SK-N-SH treated with all-trans-retinoic acid at 6 μM for 48 hours (cell line): ENCODE results near the gene C2orf74.

Experiments used
- ATAC-seq: fragments of 200-7000 bp; cut with Tn5 transposase; 3 replicates; pipeline ENCODE4 v1.9.1; 2020; ENCODE audit warnings: mild to moderate bottlenecking, moderate library complexity
- BACH2 ChIP-seq: fragments of 250-450 bp; sonication (Bioruptor Pico); IDR thresholded peaks from 2 replicates; pipeline ENCODE4 v1.9.0; 2021; ENCODE audit warnings: mild to moderate bottlenecking, borderline replicate concordance
- CSDC2 ChIP-seq: fragments of 250-450 bp; sonication (Bioruptor Pico); IDR thresholded peaks from 2 replicates; pipeline ENCODE4 v1.5.0; 2020; ENCODE audit warnings: mild to moderate bottlenecking, moderate library complexity
- CSRNP3 ChIP-seq: fragments of 250-450 bp; sonication (Bioruptor Pico); IDR thresholded peaks from 2 replicates; pipeline ENCODE4 v1.5.1; 2021; ENCODE audit warnings: mild to moderate bottlenecking, moderate library complexity
- GLIS3 ChIP-seq: fragments of 250-450 bp; sonication (Bioruptor Pico); IDR thresholded peaks from 2 replicates; pipeline ENCODE4 v1.5.0; 2020; ENCODE audit warnings: mild to moderate bottlenecking, moderate library complexity
- ISL1 ChIP-seq: fragments of 250-450 bp; sonication (Bioruptor Pico); IDR thresholded peaks from 2 replicates; pipeline ENCODE4 v2.1.2; 2022; ENCODE audit warnings: mild to moderate bottlenecking, moderate library complexity
- OSR1 ChIP-seq: fragments of 250-450 bp; sonication (Bioruptor Pico); IDR thresholded peaks from 2 replicates; pipeline ENCODE4 v1.8.0; 2022; ENCODE audit warnings: moderate library complexity, mild to moderate bottlenecking, inconsistent platforms
- PATZ1 ChIP-seq: fragments of 250-450 bp; sonication (Bioruptor Pico); IDR thresholded peaks from 2 replicates; pipeline ENCODE4 v1.8.0; 2020; ENCODE audit warnings: mild to moderate bottlenecking, moderate library complexity, borderline replicate concordance
- POU6F1 ChIP-seq: fragments of 250-450 bp; sonication (Bioruptor Pico); IDR thresholded peaks from 2 replicates; pipeline ENCODE4 v1.8.0; 2021; ENCODE audit warnings: low read depth, mild to moderate bottlenecking, moderate library complexity, borderline replicate concordance
- PPARA ChIP-seq: fragments of 250-450 bp; sonication (Bioruptor Pico); IDR thresholded peaks from 2 replicates; pipeline ENCODE4 v1.5.0; 2020; ENCODE audit warnings: mild to moderate bottlenecking, borderline replicate concordance
- RARB ChIP-seq: fragments of 250-450 bp; sonication (Bioruptor Pico); IDR thresholded peaks from 2 replicates; pipeline ENCODE4 v1.8.0; 2021; ENCODE audit warnings: mild to moderate bottlenecking, moderate library complexity
- SNAI2 ChIP-seq: fragments of 250-450 bp; sonication (Bioruptor Pico); IDR thresholded peaks from 2 replicates; pipeline ENCODE4 v1.5.0; 2020; ENCODE audit warnings: mild to moderate bottlenecking, moderate library complexity
- TCF4 ChIP-seq: fragments of 250-450 bp; sonication (Bioruptor Pico); IDR thresholded peaks from 2 replicates; pipeline ENCODE4 v1.8.0; 2021; ENCODE audit warnings: mild to moderate bottlenecking, moderate library complexity, borderline replicate concordance
- TOX ChIP-seq: fragments of 250-450 bp; sonication (Bioruptor Pico); IDR thresholded peaks from 2 replicates; pipeline ENCODE4 v1.8.0; 2021; ENCODE audit warnings: mild to moderate bottlenecking, moderate library complexity, borderline replicate concordance
- ZC3H10 ChIP-seq: fragments of 250-450 bp; sonication (Bioruptor Pico); IDR thresholded peaks from 2 replicates; pipeline ENCODE4 v1.5.1; 2021; ENCODE audit warnings: mild to moderate bottlenecking, moderate library complexity
- ZFP3 ChIP-seq: fragments of 250-450 bp; sonication (Bioruptor Pico); IDR thresholded peaks from 2 replicates; pipeline ENCODE4 v1.5.0; 2020; ENCODE audit warnings: mild to moderate bottlenecking, moderate library complexity
- ZFP30 ChIP-seq: fragments of 450-650 bp; formaldehyde crosslinking; IDR thresholded peaks from 2 replicates; pipeline ENCODE4 v1.5.0; 2022; ENCODE audit warnings: mild to moderate bottlenecking, moderate library complexity
- ZNF565 ChIP-seq: fragments of 450-650 bp; formaldehyde crosslinking; conservative IDR thresholded peaks from 2 replicates; pipeline ENCODE4 v1.5.0; 2020; ENCODE audit warnings: low read depth, mild to moderate bottlenecking, moderate library complexity
- ZNF70 ChIP-seq: fragments of 450-650 bp; formaldehyde crosslinking; IDR thresholded peaks from 2 replicates; pipeline ENCODE4 v1.5.0; 2020; ENCODE audit warnings: mild to moderate bottlenecking, moderate library complexity
- ZNF8 ChIP-seq: fragments of 450-650 bp; formaldehyde crosslinking; IDR thresholded peaks from 2 replicates; pipeline ENCODE4 v1.5.0; 2020; ENCODE audit warnings: mild to moderate bottlenecking, moderate library complexity
- TF ChIP-seq, protein P1 (sequence below): fragments of 250-450 bp; sonication (Bioruptor Pico); IDR thresholded peaks from 2 replicates; pipeline ENCODE4 v1.5.0; 2020; ENCODE audit warnings: mild to moderate bottlenecking, moderate library complexity

The C2orf74 gene

DNA sequence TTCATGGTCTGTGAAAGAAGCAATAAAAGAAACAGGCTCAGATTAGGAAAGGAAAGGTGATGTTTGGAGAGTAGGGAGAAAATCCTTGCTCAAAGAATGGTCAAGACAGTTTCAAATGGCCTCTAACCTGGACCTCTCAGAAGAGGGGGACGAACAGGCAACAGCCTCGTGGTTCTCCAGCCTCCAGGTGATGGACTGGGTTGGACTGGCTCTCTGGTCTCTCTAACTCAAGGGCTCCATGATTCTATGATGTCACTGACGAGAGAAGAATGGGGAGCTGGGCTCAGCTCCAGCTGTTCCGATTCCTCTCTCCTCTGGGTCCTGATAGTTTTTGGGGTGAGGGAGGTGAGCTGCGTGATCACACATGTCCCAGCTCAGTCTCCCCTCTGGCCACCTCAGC, at the start of gene C2orf74:
TSS of gene C2orf74 (plus strand) at position 301 of the 400 bp plus-strand sequence. CDS start 327 bp downstream, outside the sequence.
- TF ChIP-seq ZFP30: no peak
- TF ChIP-seq RARB (CRISPR knock-in tag): no peak
- no peak for TF ChIP-seq ZC3H10 (CRISPR knock-in tag)
- no peak for TF ChIP-seq ZNF565
- TF ChIP-seq CSDC2: no peak
- no peak for TF ChIP-seq POU6F1
- TF ChIP-seq BACH2 (CRISPR knock-in tag): no peak
- TF ChIP-seq SNAI2 (CRISPR knock-in tag): no peak
- TF ChIP-seq PPARA: no peak
- no peak for TF ChIP-seq TOX
- TF ChIP-seq CSRNP3 (CRISPR knock-in tag): no peak
- TF ChIP-seq, all 23 proteins: peak for 0

DNA sequence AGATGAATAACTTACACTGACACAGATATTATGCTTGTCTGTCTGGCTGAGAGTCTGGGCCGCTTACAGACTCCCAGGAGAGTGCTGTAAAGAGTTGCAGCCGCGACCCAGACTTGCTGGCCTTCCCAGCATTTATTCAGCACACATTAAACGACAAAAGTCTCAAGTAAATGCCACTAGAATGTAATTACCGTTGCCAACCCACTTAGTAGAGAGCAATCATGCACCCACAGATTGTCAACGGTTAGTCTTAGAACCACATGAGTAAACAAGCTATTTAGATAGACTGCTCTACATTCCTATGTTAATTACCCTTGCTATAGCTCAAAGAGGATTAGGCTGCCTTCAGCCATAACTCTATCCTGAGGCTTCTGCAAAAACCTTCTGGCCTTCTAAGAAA, 47.8 kb upstream of the C2orf74 start:
- no peak for TF ChIP-seq TCF4 (CRISPR knock-in tag)
- TF ChIP-seq BACH2 (CRISPR knock-in tag): no peak
- no peak for TF ChIP-seq ZNF70 (CRISPR knock-in tag)
- no peak for TF ChIP-seq ZFP30
- no peak for TF ChIP-seq POU6F1
- no peak for TF ChIP-seq GLIS3
- TF ChIP-seq ISL1 (CRISPR knock-in tag): no peak
- TF ChIP-seq, protein P1, sequence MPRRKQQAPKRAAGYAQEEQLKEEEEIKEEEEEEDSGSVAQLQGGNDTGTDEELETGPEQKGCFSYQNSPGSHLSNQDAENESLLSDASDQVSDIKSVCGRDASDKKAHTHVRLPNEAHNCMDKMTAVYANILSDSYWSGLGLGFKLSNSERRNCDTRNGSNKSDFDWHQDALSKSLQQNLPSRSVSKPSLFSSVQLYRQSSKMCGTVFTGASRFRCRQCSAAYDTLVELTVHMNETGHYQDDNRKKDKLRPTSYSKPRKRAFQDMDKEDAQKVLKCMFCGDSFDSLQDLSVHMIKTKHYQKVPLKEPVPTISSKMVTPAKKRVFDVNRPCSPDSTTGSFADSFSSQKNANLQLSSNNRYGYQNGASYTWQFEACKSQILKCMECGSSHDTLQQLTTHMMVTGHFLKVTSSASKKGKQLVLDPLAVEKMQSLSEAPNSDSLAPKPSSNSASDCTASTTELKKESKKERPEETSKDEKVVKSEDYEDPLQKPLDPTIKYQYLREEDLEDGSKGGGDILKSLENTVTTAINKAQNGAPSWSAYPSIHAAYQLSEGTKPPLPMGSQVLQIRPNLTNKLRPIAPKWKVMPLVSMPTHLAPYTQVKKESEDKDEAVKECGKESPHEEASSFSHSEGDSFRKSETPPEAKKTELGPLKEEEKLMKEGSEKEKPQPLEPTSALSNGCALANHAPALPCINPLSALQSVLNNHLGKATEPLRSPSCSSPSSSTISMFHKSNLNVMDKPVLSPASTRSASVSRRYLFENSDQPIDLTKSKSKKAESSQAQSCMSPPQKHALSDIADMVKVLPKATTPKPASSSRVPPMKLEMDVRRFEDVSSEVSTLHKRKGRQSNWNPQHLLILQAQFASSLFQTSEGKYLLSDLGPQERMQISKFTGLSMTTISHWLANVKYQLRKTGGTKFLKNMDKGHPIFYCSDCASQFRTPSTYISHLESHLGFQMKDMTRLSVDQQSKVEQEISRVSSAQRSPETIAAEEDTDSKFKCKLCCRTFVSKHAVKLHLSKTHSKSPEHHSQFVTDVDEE (CRISPR knock-in tag): no peak
- TF ChIP-seq SNAI2 (CRISPR knock-in tag): no peak
- ATAC-seq: no peak

More for the DNA sequence above, at the start of gene C2orf74:
- no peak for ATAC-seq

- TF ChIP-seq PATZ1 (CRISPR knock-in tag) (no peak), OSR1 (CRISPR knock-in tag) (no peak), ZNF8 (no peak), ISL1 (CRISPR knock-in tag) (no peak)
- ATAC-seq: no peak
Measured at GRCh38 chr2:61116302-61116701, 45.7 kb upstream of the C2orf74 start.

DNA sequence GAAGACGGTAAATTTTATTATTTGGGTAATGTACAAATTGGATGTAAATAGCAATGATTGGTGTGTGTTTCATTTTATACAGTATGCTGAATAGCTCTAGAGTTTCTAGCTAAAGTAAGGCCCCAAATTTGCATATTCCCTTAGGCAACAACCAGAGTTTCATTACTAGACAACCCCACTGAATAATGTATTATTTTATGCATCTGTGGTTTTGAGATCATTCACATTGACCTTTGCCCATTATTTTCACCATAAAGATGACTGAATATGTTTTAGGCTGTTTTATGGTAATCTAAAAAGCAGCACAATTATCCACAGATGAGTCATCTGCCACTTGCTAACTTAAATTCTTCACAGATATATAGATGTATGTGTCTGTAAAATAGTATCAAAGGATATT, 44.5 kb upstream of the C2orf74 start:
- no peak for ATAC-seq
- no peak for TF ChIP-seq ZNF70 (CRISPR knock-in tag)
- TF ChIP-seq PATZ1 (CRISPR knock-in tag): no peak
- TF ChIP-seq ZFP3 (CRISPR knock-in tag): no peak
- no peak for TF ChIP-seq RARB (CRISPR knock-in tag)
- no peak for TF ChIP-seq TCF4 (CRISPR knock-in tag)
- TF ChIP-seq OSR1 (CRISPR knock-in tag): no peak
- no peak for TF ChIP-seq CSRNP3 (CRISPR knock-in tag)
